Measurements from ENCODE around the gene ENOX1.

The ENOX1 gene

GRCh38 chr13:43785261-43785649 is 1.5 kb downstream of the ENOX1 start:
- no peak for DNase-seq

GRCh38 chr13:43784496-43784895 is 2.3 kb downstream of the ENOX1 start:
- no peak for DNase-seq

GRCh38 chr13:43783820-43784219 is 3.0 kb downstream of the ENOX1 start:
- DNase-seq: peak; percentile 44

- no peak for DNase-seq
Measured at GRCh38 chr13:43782686-43783085, 4.1 kb downstream of the ENOX1 start.

- DNase-seq: no peak
Measured at GRCh38 chr13:43780666-43781065, 6.1 kb downstream of the ENOX1 start.

GRCh38 chr13:43776501-43777079 is 10.2 kb downstream of the ENOX1 start:
- DNase-seq: no peak

GRCh38 chr13:43776006-43776405 is 10.8 kb downstream of the ENOX1 start:
- DNase-seq: no peak

GRCh38 chr13:43773602-43774001 is 13.2 kb downstream of the ENOX1 start:
- no peak for DNase-seq

- no peak for DNase-seq
Measured at GRCh38 chr13:43770871-43771270, 15.9 kb downstream of the ENOX1 start.

GRCh38 chr13:43769529-43769928 is 17.2 kb downstream of the ENOX1 start:
- DNase-seq: no peak

GRCh38 chr13:43767341-43767931 is 19.3 kb downstream of the ENOX1 start:
- peak; percentile 88 for DNase-seq

GRCh38 chr13:43766725-43767124 is 20.0 kb downstream of the ENOX1 start:
- peak; percentile 64 for DNase-seq

- DNase-seq: no peak
Measured at GRCh38 chr13:43764349-43764748, 22.4 kb downstream of the ENOX1 start.

GRCh38 chr13:43763143-43763759 is 23.5 kb downstream of the ENOX1 start:
- DNase-seq: no peak

GRCh38 chr13:43761616-43762315 is 25.0 kb downstream of the ENOX1 start:
- DNase-seq: no peak

GRCh38 chr13:43760257-43760656 is 26.5 kb downstream of the ENOX1 start:
- DNase-seq: no peak

- DNase-seq: no peak
Measured at GRCh38 chr13:43758834-43759233, 27.9 kb downstream of the ENOX1 start.

- no peak for DNase-seq
Measured at GRCh38 chr13:43757266-43757665, 29.5 kb downstream of the ENOX1 start.

- DNase-seq: no peak
Measured at GRCh38 chr13:43755844-43756243, 30.9 kb downstream of the ENOX1 start.

GRCh38 chr13:43751624-43752023 is 35.1 kb downstream of the ENOX1 start:
- no peak for DNase-seq

- no peak for DNase-seq
Measured at GRCh38 chr13:43749503-43749902, 37.3 kb downstream of the ENOX1 start.

- no peak for DNase-seq
Measured at GRCh38 chr13:43744261-43745031, 42.3 kb downstream of the ENOX1 start.

GRCh38 chr13:43742911-43743310 is 43.9 kb downstream of the ENOX1 start:
- no peak for DNase-seq

All from NCI-H446 treated with DMSO at 0.1 percent for 48 hours (cell line).